Memory B cell (primary cell): ENCODE data around the gene CD200R1.
"Not testable (repeated sequence)": the region's sequence is repeated elsewhere in the genome, so short reads cannot be mapped to it uniquely, and the experiment has no call there.

Source experiments
- ATAC-seq: fragments of 150-1000 bp; cut with Tn5 transposase; 2 replicates; pipeline ENCODE4 v1.10.0; 2021; ENCODE audit warnings: low read depth, mild to moderate bottlenecking, moderate library complexity
- DNase-seq, 2 donors: peaks; one replicate each; pipeline ENCODE4 v3.0.0; 2022; ENCODE audit warnings: low spot score in 2 of 2
- H3K27ac Mint-ChIP-seq: one replicate; pipeline ENCODE4 v1.8.0; 2022; ENCODE audit warnings: mild to moderate bottlenecking, moderate library complexity, mixed read lengths
- H3K27me3 Mint-ChIP-seq: one replicate; pipeline ENCODE4 v1.8.0; 2022; ENCODE audit warnings: mixed read lengths
- H3K36me3 Mint-ChIP-seq: one replicate; pipeline ENCODE4 v1.8.0; 2022; ENCODE audit warnings: mild to moderate bottlenecking, mixed read lengths
- H3K4me1 Mint-ChIP-seq: one replicate; pipeline ENCODE4 v1.8.0; 2022; ENCODE audit warnings: mixed read lengths
- H3K4me3 Mint-ChIP-seq: one replicate; pipeline ENCODE4 v1.8.0; 2022; ENCODE audit warnings: mild to moderate bottlenecking, moderate library complexity, mixed read lengths
- H3K9me3 Mint-ChIP-seq: one replicate; pipeline ENCODE4 v1.8.0; 2022; ENCODE audit warnings: mixed read lengths

Gene CD200R1

DNA sequence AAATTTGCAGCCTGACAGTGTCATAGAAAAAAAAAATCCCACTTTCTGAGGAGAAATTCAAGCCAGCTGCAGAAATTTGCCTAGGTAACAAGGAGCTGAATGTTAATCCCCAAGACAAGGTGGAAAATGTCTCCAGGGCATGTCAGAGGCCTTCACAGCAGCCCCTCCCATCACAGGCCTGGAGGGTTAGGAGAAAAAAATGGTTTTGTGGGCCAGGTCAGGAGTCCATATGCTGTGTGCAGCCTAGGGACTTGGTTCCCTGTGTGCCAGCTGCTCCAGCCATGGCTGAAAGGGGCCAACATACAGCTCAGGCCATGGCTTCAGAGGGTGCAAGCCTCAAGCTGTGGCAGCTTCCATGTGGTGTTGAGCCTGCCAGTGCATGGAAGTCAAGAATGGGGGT, 11.2 kb downstream of the CD200R1 start:
- Mint-ChIP-seq H3K27me3 (no peaks in the 10 kb centered on the region), H3K4me1 (peaks cover 34% of the 10 kb centered on the region), H3K36me3 (peaks cover 20% of the 10 kb centered on the region), H3K4me3 (no peak overlapping the region), H3K27ac (no peak overlapping the region), H3K9me3 (peaks cover 14% of the 10 kb centered on the region)
- no peak for ATAC-seq
- DNase-seq, result no peak

DNA sequence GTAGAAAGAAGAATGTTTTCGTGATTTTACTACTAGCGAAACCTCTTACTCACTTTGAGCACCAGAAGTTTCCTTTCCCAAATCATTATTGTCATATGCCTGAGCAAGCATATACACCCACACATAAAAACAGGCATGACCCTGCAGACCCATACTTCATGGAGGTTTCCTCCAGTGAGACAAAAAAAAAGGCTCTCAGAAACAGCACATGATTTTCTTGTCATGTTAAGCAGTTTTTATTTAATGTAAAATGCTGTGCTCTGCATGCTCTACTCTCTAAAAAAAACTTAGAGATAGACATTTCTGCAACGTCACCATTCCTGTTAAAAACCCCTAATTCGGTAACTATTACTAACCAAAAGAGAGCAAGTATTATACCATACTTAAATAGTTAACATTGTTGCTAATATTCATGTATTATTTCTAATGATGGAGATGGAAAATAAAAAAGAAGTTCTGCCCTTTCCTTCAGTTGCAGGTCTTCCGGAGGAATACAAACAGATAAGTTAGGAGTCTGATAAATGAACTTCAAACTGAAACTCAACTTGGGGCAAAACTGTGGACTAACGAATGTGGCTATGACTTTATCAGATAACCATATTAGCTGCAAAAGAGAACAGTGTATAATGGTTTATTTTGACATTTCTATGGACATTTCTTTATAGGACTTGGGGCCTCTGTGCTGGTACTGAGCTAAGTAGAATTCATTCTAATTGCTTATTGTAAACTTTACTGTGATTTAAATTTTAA, 15.9 kb downstream of the CD200R1 start:
- Mint-ChIP-seq H3K4me1 (peaks cover 14% of the 10 kb centered on the region), H3K27me3 (no peaks in the 10 kb centered on the region), H3K9me3 (peaks cover 16% of the 10 kb centered on the region), H3K4me3 (peak overlapping the region; percentile 80), H3K36me3 (peaks cover 17% of the 10 kb centered on the region), H3K27ac (peak overlapping the region; percentile 84)
- ATAC-seq (peak; percentile 64), DNase-seq (no peak)

DNA sequence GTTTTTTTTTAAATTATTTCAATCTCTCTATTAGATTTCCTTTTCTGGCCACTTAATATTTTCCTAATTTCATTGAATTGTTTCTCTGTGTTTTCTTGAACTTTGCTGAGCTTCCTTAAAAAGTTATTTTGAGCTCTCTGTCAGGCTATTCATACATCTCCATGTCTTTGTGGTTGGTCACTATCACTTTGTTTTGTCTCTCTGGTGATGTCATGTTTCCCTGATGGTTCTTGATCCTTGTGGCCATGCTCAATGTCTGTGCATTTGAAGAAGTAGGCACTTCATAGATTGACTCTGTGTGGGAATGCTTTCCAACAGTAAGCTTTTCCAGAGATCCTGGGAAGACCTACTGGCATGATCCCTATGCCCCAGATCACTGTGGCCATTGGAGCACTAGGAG, 18.6 kb downstream of the CD200R1 start:
- Mint-ChIP-seq H3K4me1 (peaks cover 16% of the 10 kb centered on the region), H3K36me3 (peaks cover 8% of the 10 kb centered on the region), H3K9me3 (peaks cover 8% of the 10 kb centered on the region), H3K27me3 (no peaks in the 10 kb centered on the region), H3K27ac (no peak overlapping the region), H3K4me3 (no peak overlapping the region)
- DNase-seq (no peak), ATAC-seq (no peak)

DNA sequence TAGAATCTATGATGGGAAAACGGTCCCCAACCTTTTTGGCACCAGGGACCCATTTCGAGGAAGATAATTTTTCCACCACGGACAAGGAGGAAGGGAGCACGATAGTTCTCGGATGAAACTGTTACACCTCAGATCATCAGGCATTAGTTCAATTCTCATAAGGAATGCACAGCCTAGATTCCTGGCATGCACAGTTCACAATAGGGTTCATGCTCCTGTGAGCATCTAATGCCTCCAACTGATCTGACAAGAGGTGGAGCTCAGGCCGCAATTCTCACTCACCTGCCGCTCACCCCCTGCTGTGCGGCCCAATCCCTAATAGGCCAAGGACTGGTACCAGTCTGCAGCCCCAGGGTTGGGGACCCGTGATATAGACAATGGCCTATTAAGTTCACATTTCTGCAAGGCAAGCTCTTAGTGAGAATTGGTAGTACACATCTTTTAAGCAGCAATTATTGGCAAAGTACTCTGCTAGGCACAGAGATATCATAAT, 26.5 kb downstream of the CD200R1 start:
- no peak overlapping the region for H3K4me3 Mint-ChIP-seq
- DNase-seq (no peak), ATAC-seq (no peak)
- peak overlapping the region; percentile 67 for H3K27ac Mint-ChIP-seq
- peaks cover 22% of the 10 kb centered on the region for H3K36me3 Mint-ChIP-seq
- H3K27me3 Mint-ChIP-seq, result no peaks in the 10 kb centered on the region
- H3K9me3 Mint-ChIP-seq, result peaks cover 4% of the 10 kb centered on the region
- H3K4me1 Mint-ChIP-seq, result peaks cover 14% of the 10 kb centered on the region

DNA sequence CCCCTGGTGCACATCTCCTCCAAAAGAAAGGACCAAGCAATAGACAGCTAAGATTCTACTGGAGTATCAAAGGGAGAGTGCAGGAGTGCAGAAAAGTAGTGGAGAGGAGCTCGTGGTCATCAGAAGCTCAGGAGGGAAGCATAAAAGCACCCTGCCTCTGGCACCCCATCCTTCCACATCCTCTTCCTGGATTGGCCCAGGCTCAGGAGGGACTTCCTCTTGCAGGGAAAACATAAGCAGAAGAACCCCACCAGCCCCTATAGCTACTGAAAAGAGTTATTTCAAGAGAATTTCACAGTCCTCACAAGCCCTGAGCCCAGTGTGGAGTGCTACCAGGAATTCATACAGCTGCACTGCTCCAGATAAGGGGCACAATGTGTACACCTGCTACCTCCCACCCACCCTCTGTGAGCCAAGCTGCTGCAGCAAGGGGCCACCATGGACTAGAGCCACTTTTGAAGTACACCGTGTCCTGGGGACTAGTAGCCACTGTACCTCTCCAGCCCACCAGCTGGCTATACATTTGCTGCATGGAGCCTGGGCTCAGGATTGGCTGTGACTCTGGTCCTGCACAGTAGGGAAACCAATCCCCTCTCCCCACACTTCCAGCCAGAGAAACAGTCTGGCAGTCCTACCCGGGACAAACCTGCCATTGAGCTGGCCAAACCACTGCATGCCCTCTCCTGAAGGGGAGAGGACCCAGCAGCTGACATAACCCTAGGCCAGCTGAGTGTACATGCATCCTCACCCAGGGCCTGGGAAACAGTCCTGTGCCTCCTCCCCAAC, 43.0 kb downstream of the CD200R1 start:
- ATAC-seq (no peak), DNase-seq (no peak)
- Mint-ChIP-seq H3K27me3 (no peaks in the 10 kb centered on the region), H3K36me3 (peaks cover 21% of the 10 kb centered on the region), H3K4me1 (peaks cover 17% of the 10 kb centered on the region), H3K4me3 (no peak overlapping the region), H3K9me3 (peaks cover 8% of the 10 kb centered on the region), H3K27ac (peak overlapping the region; percentile 45)

DNA sequence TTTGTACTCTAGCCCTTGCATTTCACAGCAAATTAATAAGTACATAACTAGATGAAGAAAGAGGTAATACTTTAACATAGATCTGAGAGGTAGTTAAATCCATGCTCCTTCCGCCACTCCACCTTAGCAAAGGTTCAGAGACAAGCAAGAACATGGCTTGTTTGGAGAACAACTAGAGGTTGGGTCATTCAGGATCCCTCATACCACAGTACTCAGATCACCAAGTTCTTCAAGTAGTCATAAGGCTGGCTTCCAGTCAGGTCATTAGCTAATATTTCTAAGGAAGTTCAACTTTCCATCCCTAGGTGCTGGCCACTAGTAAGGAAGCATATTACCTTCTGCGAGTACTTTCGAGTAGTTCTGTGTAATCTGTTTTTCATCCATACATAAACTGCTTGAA, 44.1 kb downstream of the CD200R1 start:
- ATAC-seq (no peak), DNase-seq (no peak)
- H3K27me3 Mint-ChIP-seq, result no peaks in the 10 kb centered on the region
- H3K4me1 Mint-ChIP-seq, result peaks cover 17% of the 10 kb centered on the region
- H3K9me3 Mint-ChIP-seq, result peaks cover 3% of the 10 kb centered on the region
- no peak overlapping the region for H3K27ac Mint-ChIP-seq
- H3K36me3 Mint-ChIP-seq, result peaks cover 18% of the 10 kb centered on the region
- H3K4me3 Mint-ChIP-seq, result no peak overlapping the region

DNA sequence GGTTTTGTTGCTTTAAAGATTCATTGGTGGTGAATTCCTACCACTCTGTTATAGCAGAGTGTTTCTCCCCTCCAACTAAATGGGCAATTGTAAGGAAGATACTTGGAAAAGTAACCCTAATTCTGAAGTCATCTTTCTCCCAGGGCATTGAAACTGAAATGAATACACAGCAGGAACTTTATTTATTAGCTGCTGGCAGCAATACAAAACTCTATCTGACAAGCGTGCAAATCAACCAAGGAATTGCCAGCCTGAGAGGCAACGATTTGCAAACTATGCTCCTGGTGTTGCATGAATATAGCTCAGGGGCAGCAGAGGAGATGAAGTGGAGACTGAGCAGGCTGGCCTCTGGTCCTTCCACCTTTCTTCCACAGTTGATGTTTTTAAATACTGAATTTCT, 48.9 kb downstream of the CD200R1 start:
- Mint-ChIP-seq H3K9me3 (no peaks in the 10 kb centered on the region), H3K27me3 (no peaks in the 10 kb centered on the region), H3K4me3 (no peak overlapping the region), H3K4me1 (peaks cover 12% of the 10 kb centered on the region), H3K36me3 (peaks cover 20% of the 10 kb centered on the region), H3K27ac (no peak overlapping the region)
- ATAC-seq, result no peak
- no peak for DNase-seq

DNA sequence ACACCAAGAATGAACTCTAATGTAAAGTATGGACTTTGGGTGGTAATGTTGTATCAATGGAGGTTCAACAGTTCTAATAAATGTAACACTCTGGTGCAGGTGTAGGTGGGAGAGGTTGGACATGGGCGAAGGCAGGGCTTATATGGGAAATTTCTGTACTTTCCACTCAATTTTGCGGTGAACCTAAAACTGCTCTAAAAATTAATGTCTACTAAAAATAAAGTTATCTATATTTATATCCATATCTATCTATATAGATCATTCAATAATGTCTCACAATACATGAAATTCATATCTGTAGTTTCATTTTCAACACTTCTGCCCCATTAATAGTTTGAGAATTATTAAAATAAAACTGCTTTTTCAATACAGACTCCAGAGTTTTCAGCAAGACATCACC, 49.3 kb downstream of the CD200R1 start:
- Mint-ChIP-seq H3K4me3 (no peak overlapping the region), H3K4me1 (peaks cover 12% of the 10 kb centered on the region), H3K27me3 (no peaks in the 10 kb centered on the region), H3K27ac (no peak overlapping the region), H3K36me3 (peaks cover 21% of the 10 kb centered on the region), H3K9me3 (no peaks in the 10 kb centered on the region)
- ATAC-seq (no peak), DNase-seq (no peak)

DNA sequence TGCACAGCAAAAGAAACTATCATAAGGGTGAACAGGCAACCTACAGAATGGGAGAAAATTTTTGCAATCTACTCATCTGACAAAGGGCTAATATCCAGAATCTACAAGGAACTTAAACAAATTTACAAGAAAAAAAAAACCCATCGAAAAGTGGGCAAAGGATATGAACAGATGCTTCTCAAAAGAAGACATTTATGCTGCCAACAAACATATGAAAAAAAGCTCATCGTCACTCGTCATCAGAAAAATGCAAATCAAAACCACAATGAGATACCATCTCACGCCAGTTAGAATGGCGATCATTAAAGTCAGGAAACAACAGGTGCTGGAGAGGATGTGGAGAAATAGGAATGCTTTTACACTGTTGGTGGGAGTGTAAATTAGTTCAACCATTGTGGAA, 55.4 kb downstream of the CD200R1 start:
- H3K27me3 Mint-ChIP-seq, ATAC-seq, H3K4me3 Mint-ChIP-seq, H3K4me1 Mint-ChIP-seq, DNase-seq: not testable (repeated sequence)
- Mint-ChIP-seq H3K9me3 (peaks cover 12% of the 10 kb centered on the region), H3K27ac (peak overlapping the region; percentile 55), H3K36me3 (peaks cover 29% of the 10 kb centered on the region)

DNA sequence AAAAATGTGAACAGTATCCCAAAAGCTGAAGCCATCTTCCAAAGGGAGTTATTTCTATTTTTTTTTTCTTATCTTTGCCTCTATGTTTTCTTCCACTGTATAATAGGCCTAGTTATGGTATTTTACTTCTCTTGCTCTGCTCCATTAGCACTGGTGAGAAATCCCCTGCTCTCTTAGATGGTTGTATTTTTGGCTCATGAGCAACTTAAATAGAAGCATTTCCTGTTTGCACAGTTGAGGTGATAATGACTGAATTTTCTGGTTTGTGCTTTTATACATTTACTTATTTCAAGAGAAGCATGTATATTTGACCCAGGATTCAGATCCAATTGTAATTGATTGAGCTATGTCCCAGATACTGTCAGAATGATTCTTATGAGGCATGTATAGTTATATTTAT, 66.7 kb downstream of the CD200R1 start:
- Mint-ChIP-seq H3K27me3 (no peaks in the 10 kb centered on the region), H3K9me3 (peaks cover 9% of the 10 kb centered on the region), H3K4me1 (peaks cover 44% of the 10 kb centered on the region), H3K4me3 (peak overlapping the region; percentile 51), H3K36me3 (peaks cover 9% of the 10 kb centered on the region), H3K27ac (peak overlapping the region; percentile 89)
- peak in 1 of 2 donors; percentile 32 for DNase-seq
- peak; percentile 100 for ATAC-seq

DNA sequence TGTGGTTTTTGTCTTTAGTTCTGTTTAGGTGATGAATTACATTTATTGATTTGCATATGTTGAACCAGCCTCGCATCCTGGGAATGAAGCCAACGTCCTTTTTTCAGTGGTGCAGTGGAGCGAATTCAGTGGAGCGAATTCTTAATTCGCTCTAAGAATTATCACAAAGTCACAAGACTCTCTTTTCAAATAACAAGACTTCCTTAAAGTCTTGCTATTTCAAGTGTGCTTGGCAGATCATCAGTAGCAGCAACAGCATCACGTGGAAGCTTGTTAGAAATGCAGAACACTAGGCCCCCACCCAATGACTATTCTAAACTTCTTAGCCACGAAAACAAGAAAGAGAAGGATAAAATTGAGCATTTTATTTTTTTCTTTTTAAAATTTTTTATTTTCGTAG, 70.1 kb downstream of the CD200R1 start:
- no peak for ATAC-seq
- peaks cover 34% of the 10 kb centered on the region for H3K4me1 Mint-ChIP-seq

DNA sequence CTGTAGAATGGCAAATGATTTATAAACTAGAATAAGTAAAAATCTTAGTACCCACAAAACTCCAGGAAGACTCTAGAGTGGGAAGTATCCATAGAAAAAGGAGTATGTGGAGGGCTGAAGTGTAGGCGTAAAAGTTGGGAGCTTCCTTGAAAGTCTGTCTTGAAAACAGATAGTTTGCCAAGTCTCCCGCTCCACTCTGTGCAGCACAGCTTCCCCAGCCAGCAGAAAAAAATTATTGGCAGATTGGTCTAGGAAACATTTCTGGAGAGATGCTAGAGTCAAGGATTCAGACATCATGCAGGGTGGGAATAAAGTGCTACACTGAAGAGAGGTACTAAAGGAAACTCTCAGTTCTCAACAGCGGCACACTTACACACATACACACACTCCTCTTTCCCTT, 74.8 kb downstream of the CD200R1 start:
- ATAC-seq, result no peak
- H3K27me3 Mint-ChIP-seq, result no peaks in the 10 kb centered on the region

More for the DNA sequence above, 70.1 kb downstream of the CD200R1 start:
- H3K9me3 Mint-ChIP-seq, result peaks cover 7% of the 10 kb centered on the region
- H3K27ac Mint-ChIP-seq, result peak overlapping the region; percentile 62
- H3K27me3 Mint-ChIP-seq, result no peaks in the 10 kb centered on the region
- DNase-seq, result no peak
- H3K4me3 Mint-ChIP-seq, result no peak overlapping the region
- peaks cover 3% of the 10 kb centered on the region for H3K36me3 Mint-ChIP-seq

DNA sequence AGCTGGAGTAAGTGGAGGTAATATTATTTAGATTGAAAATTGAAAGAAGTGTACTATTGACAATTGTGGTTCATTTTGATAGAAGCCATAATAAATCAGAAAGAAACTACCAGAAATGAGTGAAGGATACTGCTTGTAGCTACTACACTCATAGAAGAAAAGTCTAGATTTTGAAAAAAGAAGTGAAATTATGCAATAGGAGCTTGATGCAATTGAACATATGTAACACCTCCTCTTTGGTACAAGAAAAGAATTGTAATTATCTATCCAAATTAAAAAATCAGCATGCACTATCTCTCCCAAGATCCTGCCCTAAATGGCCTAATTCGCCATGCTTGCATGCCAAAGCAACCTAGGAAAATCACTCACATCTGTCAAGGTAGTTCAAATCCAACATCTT, 77.1 kb downstream of the CD200R1 start:
- no peak for DNase-seq
- no peak for ATAC-seq
- Mint-ChIP-seq H3K27me3 (no peaks in the 10 kb centered on the region), H3K36me3 (no peaks in the 10 kb centered on the region), H3K4me3 (no peak overlapping the region), H3K4me1 (peaks cover 2% of the 10 kb centered on the region), H3K9me3 (no peaks in the 10 kb centered on the region), H3K27ac (no peak overlapping the region)

More for the DNA sequence above, 74.8 kb downstream of the CD200R1 start:
- Mint-ChIP-seq H3K27ac (no peak overlapping the region), H3K4me3 (no peak overlapping the region), H3K9me3 (peaks cover 7% of the 10 kb centered on the region), H3K36me3 (peaks cover 3% of the 10 kb centered on the region), H3K4me1 (peaks cover 10% of the 10 kb centered on the region)
- no peak for DNase-seq

DNA sequence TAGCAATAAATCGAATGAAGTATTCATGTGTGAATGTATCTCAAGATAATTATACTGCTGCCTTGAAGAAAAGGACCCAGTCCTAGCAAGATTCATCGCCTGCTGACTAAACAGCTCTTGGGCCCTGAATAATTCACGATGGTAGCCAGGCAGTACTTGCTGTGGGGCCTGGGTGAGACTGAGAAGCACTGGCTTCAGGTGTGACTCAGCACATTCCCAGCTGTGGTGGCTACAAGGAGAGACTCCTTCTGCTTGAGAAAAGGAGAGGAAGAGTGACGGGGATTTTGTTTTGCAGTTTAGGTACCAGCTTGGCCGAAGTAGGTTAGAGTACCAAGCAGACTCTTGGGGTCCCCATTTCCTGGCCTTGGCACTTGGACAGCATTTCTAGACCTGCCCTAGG, 80.6 kb downstream of the CD200R1 start:
- H3K4me3 Mint-ChIP-seq, result no peak overlapping the region
- no peak for ATAC-seq

More for the DNA sequence above, 80.6 kb downstream of the CD200R1 start:
- Mint-ChIP-seq H3K27me3 (no peaks in the 10 kb centered on the region), H3K9me3 (no peaks in the 10 kb centered on the region), H3K4me1 (peaks cover 10% of the 10 kb centered on the region), H3K36me3 (no peaks in the 10 kb centered on the region), H3K27ac (peak overlapping the region; percentile 60)
- DNase-seq, result no peak
